ENCODE data around the gene CREB3L1. TPM values are rescaled to one million over a fixed set of nuclear protein-coding genes. Genes with fewer than 3 reads are reported as not detected.

Gene CREB3L1
- total and polyA plus RNA-seq, 2 of the 13 experiments (the other 11 are each of a cell fraction or from before 2014, with no cell fraction given), result not detected

DNA sequence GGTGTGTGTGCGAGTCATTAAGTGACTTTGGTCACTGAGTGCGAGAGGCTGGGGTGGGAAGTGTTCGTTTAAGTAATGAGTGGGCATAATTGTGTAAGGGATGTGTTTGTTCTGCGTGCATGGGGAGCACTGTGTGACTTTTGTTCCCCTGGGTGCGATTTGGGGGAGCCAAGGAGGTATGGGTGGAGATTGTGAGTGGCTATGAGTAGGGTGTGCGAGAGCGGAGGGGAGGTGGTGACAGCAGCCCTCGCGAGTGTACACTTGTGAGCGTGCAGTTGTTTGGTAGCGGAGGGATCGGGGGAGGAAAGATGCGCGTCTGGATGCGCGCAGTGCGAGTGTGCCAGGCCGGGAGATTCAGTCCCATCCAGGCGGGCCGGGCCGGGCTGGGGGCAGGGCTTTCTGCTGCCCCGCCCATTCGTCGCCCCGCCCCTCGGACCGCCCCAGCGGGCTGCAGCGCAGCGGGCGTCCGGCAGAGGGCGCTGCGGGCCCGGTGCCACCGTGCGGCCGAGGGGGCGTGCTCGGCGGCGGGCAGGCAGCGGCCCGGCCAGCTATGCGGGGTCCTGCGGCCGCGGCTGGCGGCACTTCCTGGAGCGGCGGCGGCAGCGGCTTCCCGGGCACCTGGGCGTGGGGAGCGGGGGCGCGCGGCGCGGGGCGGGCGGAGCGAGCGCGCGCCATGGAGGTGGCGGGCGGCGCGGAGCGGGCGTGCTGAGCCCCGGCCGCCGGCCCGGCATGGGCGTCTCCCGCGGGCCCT lies 69.6 kb downstream of the CREB3L1 start, which contains the start of gene DGKZ (continued):
- TF ChIP-seq ZNF101 (CRISPR knock-in tag; IDR thresholded peaks at IDR 0.05; ENCODE audit: borderline replicate concordance, low read depth), result no peak
- no peak for TF ChIP-seq TCF7L2 (IDR thresholded peaks at IDR 0.05; ENCODE audit: low read depth, low read length)
- TF ChIP-seq ZNF331 (CRISPR knock-in tag; IDR thresholded peaks at IDR 0.05), result no peak
- 0 out of 2 replicates have a peak, but pooled peaks have one; percentile 55 for TF ChIP-seq RBFOX2 (IDR thresholded peaks at IDR 0.05; ENCODE audit: low read depth, low read length)
- TF ChIP-seq NR2F2 (IDR thresholded peaks at IDR 0.05; ENCODE audit: borderline replicate concordance, low read depth), result no peak
- TF ChIP-seq, protein P1, sequence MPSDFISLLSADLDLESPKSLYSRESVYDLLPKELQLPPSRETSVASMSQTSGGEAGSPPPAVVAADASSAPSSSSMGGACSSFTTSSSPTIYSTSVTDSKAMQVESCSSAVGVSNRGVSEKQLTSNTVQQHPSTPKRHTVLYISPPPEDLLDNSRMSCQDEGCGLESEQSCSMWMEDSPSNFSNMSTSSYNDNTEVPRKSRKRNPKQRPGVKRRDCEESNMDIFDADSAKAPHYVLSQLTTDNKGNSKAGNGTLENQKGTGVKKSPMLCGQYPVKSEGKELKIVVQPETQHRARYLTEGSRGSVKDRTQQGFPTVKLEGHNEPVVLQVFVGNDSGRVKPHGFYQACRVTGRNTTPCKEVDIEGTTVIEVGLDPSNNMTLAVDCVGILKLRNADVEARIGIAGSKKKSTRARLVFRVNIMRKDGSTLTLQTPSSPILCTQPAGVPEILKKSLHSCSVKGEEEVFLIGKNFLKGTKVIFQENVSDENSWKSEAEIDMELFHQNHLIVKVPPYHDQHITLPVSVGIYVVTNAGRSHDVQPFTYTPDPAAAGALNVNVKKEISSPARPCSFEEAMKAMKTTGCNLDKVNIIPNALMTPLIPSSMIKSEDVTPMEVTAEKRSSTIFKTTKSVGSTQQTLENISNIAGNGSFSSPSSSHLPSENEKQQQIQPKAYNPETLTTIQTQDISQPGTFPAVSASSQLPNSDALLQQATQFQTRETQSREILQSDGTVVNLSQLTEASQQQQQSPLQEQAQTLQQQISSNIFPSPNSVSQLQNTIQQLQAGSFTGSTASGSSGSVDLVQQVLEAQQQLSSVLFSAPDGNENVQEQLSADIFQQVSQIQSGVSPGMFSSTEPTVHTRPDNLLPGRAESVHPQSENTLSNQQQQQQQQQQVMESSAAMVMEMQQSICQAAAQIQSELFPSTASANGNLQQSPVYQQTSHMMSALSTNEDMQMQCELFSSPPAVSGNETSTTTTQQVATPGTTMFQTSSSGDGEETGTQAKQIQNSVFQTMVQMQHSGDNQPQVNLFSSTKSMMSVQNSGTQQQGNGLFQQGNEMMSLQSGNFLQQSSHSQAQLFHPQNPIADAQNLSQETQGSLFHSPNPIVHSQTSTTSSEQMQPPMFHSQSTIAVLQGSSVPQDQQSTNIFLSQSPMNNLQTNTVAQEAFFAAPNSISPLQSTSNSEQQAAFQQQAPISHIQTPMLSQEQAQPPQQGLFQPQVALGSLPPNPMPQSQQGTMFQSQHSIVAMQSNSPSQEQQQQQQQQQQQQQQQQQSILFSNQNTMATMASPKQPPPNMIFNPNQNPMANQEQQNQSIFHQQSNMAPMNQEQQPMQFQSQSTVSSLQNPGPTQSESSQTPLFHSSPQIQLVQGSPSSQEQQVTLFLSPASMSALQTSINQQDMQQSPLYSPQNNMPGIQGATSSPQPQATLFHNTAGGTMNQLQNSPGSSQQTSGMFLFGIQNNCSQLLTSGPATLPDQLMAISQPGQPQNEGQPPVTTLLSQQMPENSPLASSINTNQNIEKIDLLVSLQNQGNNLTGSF (CRISPR knock-in tag; IDR thresholded peaks at IDR 0.05), result no peak
- TF ChIP-seq ZNF589 (CRISPR knock-in tag; conservative IDR thresholded peaks at IDR 0.05), result no peak
- TF ChIP-seq ZNF678 (CRISPR knock-in tag; IDR thresholded peaks at IDR 0.05), result no peak
- TF ChIP-seq BRF2 (CRISPR knock-in tag; IDR thresholded peaks at IDR 0.05), result no peak
- no peak for TF ChIP-seq ZKSCAN8 (CRISPR knock-in tag; IDR thresholded peaks at IDR 0.05; ENCODE audit: borderline replicate concordance)
- no peak for TF ChIP-seq ZNF775 (CRISPR knock-in tag; IDR thresholded peaks at IDR 0.05; ENCODE audit: borderline replicate concordance)
- no peak for TF ChIP-seq ZSCAN21 (CRISPR knock-in tag; IDR thresholded peaks at IDR 0.05; ENCODE audit: borderline replicate concordance)
- TF ChIP-seq ZBTB1 (CRISPR knock-in tag; IDR thresholded peaks at IDR 0.05; ENCODE audit: borderline replicate concordance), result no peak
- TF ChIP-seq ZNF280B (CRISPR knock-in tag; IDR thresholded peaks at IDR 0.05; ENCODE audit: borderline replicate concordance), result no peak
- TF ChIP-seq, protein P2, sequence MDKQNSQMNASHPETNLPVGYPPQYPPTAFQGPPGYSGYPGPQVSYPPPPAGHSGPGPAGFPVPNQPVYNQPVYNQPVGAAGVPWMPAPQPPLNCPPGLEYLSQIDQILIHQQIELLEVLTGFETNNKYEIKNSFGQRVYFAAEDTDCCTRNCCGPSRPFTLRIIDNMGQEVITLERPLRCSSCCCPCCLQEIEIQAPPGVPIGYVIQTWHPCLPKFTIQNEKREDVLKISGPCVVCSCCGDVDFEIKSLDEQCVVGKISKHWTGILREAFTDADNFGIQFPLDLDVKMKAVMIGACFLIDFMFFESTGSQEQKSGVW (CRISPR knock-in tag; IDR thresholded peaks at IDR 0.05; ENCODE audit: borderline replicate concordance), result no peak
- TF ChIP-seq DNMT3B (CRISPR knock-in tag; conservative IDR thresholded peaks at IDR 0.05), result no peak
